ENCODE results near the gene KCNH8. TPM values are rescaled to one million over a fixed set of nuclear protein-coding genes. Genes with fewer than 3 reads are reported as not detected.

Gene KCNH8
- total RNA-seq, 1 experiment from 2014 or later: 3.7 TPM

DNA sequence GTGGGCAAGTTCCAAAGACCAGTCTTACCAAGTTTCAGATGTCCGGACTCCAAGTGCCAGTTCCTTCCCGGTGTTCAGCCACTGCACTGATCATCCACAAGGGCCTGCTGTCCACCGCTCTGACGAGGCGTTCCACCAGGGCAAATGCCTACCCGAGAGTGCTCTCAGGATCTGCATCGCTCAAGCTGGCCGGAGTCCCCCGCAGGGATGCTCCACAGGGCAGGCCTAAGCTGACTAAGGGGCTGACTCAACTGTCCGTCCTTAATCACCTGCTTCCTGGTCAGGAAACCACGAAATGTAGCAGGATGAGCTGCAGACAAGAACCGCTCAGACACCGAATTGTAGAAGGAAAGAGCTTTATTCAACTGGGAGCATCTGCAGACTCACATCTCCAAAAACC is 341.6 kb downstream of the KCNH8 start:
- no peak overlapping the region for H2BK20ac ChIP-seq (ENCODE audit: low read depth, low read length, poor library complexity, severe bottlenecking)
- no peak overlapping the region for H3K4me2 ChIP-seq (ENCODE audit: insufficient read depth, insufficient read length, low read length)
- H3K4ac ChIP-seq (ENCODE audit: low read depth, low read length): no peak overlapping the region
- H3K9ac ChIP-seq (ENCODE audit: extremely low read depth, insufficient read length, low read length): no peak overlapping the region
- DNase-seq: no peak
- TF ChIP-seq, protein P1, sequence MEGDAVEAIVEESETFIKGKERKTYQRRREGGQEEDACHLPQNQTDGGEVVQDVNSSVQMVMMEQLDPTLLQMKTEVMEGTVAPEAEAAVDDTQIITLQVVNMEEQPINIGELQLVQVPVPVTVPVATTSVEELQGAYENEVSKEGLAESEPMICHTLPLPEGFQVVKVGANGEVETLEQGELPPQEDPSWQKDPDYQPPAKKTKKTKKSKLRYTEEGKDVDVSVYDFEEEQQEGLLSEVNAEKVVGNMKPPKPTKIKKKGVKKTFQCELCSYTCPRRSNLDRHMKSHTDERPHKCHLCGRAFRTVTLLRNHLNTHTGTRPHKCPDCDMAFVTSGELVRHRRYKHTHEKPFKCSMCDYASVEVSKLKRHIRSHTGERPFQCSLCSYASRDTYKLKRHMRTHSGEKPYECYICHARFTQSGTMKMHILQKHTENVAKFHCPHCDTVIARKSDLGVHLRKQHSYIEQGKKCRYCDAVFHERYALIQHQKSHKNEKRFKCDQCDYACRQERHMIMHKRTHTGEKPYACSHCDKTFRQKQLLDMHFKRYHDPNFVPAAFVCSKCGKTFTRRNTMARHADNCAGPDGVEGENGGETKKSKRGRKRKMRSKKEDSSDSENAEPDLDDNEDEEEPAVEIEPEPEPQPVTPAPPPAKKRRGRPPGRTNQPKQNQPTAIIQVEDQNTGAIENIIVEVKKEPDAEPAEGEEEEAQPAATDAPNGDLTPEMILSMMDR (conservative IDR thresholded peaks at IDR 0.05): no peak
- no peak overlapping the region for H4K91ac ChIP-seq (ENCODE audit: insufficient read length, low read depth, low read length)
- no peaks in the 10 kb centered on the region for H4K20me1 ChIP-seq (ENCODE audit: control insufficient read depth, insufficient read depth, insufficient read length)
- Mint-ChIP-seq H3K27ac (peak overlapping the region in 1 of 3 experiments; percentile 44; a peak in 1 of 7 replicates), H3K9me3 (no peaks in the 10 kb centered on the region; a peak in 1 of 5 replicates), H3K27me3 (ENCODE audit: low read depth) (no peaks in the 10 kb centered on the region), H3K36me3 (ENCODE audit: insufficient read depth in 1 of 3, low read depth in 3 of 3) (no peaks in the 10 kb centered on the region; a peak in 1 of 7 replicates), H3K4me1 (peaks cover 5 to 15% of the 10 kb centered on the region in 2 experiments; a peak in 3 of 4 replicates), H3K4me3 (no peak overlapping the region)
- no peak overlapping the region for H2AK5ac ChIP-seq (ENCODE audit: insufficient read length, low read length)
- WGBS (ENCODE audit: extremely low coverage, insufficient read length, low lambda C conversion rate): no CpG with 5 or more reads among the region's 13 CpGs
- no peak overlapping the region for H3K18ac ChIP-seq (ENCODE audit: insufficient read length, low read depth, low read length)
- H3K14ac ChIP-seq (ENCODE audit: insufficient read depth, low read length): no peak overlapping the region
- H3K9me3 ChIP-seq (ENCODE audit: control insufficient read depth, low read depth, low read length): no peaks in the 10 kb centered on the region
- no peak overlapping the region for H2BK5ac ChIP-seq (ENCODE audit: insufficient read length, low read length)
- no peak overlapping the region for H3K23ac ChIP-seq (ENCODE audit: insufficient read length, low read depth, low read length)
- H3K27ac ChIP-seq (ENCODE audit: insufficient read length, low read depth, low read length): no peak overlapping the region
- H3K56ac ChIP-seq (ENCODE audit: insufficient read length, low read depth, low read length): no peak overlapping the region
- H2BK15ac ChIP-seq (ENCODE audit: low read depth, low read length): no peak overlapping the region
- H4K8ac ChIP-seq (replicated peaks; ENCODE audit: insufficient read length, low read depth, low read length): no peak overlapping the region
- H2BK12ac ChIP-seq (ENCODE audit: insufficient read length, low read depth, low read length): no peak overlapping the region
- H2AFZ ChIP-seq (ENCODE audit: low read length): no peak overlapping the region
- H3K23me2 ChIP-seq (ENCODE audit: insufficient read length, low read depth, low read length, poor library complexity, severe bottlenecking): no peaks in the 10 kb centered on the region
- no peaks in the 10 kb centered on the region for H3K27me3 ChIP-seq (ENCODE audit: insufficient read depth, low read length)
- H3K79me1 ChIP-seq (ENCODE audit: insufficient read depth, low read depth, low read length, poor library complexity, severe bottlenecking): no peaks in the 10 kb centered on the region
- H3K4me1 ChIP-seq (ENCODE audit: insufficient read depth, low read length): no peaks in the 10 kb centered on the region
- no peak overlapping the region for H3T11ph ChIP-seq (ENCODE audit: low read length)
- H2BK120ac ChIP-seq (ENCODE audit: low read depth, low read length, poor library complexity, severe bottlenecking): no peak overlapping the region
- no peak overlapping the region for H4K5ac ChIP-seq (ENCODE audit: insufficient read length, low read depth, low read length)
- H3K79me2 ChIP-seq (ENCODE audit: insufficient read depth, low read length): no peaks in the 10 kb centered on the region
